Measurements from ENCODE around the gene SFTPD. TPM values are rescaled to one million over a fixed set of nuclear protein-coding genes. Genes with fewer than 3 reads are reported as not detected.

Gene SFTPD
- total and polyA plus RNA-seq, 2 of the 8 experiments (the other 6 are each of a cell fraction or from before 2014, with no cell fraction given), result 0.21 to 0.54 TPM

DNA sequence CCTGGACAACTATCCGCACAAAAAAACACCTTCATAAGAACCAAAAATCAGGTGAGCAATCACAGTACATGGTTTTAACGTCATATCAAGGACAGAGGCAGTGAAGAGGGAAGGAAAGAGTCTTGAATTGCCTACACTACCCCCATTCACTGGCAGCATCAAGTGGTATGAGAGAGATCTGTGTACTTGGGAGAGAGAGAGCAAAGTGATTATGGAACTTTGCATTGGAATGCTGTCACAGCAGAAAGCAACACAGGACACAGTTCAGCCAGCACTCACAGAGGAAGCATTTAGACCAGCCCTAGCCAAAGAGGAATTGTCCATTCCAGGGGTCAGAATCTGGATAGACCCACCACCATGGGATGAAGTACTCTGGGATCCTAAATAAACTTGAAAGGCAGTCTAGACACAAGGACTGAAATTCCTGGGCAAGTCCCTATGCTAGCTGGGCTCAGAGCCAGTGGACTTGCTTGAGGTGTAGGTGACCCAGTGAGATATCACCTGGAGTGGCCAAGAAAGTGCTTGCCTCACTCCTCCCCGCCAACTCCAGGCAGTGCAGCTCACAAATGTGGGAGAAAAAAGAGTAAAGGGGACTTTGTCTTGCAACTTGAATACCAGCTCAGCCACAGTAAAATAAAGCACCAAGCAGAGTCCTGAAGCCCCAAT, 30.5 kb upstream of the SFTPD start:
- Histone ChIP-seq H2BK5ac (ENCODE audit: low read depth, low read length) (no peak overlapping the region), H3K4me3 (ENCODE audit: extremely low read depth in 1 of 4, insufficient read depth in 2 of 4, low read depth in 3 of 4, low read length in 4 of 4) (no peak overlapping the region), H2AFZ (ENCODE audit: low read length) (no peak overlapping the region), H3K27me3 (replicated peaks in 1 of 4; ENCODE audit: control insufficient read depth in 3 of 4, extremely low read depth in 1 of 4, insufficient read depth in 3 of 4, low read length in 3 of 4) (peaks cover 3 to 21% (median 16%) of the 10 kb centered on the region in 4 experiments), H4K5ac (ENCODE audit: insufficient read length, low read depth, low read length) (no peak overlapping the region), H3K36me3 (ENCODE audit: control insufficient read depth in 2 of 4, insufficient read depth in 4 of 4, low read length in 3 of 4) (no peaks in the 10 kb centered on the region), H2BK15ac (ENCODE audit: low read length) (no peak overlapping the region), H3K18ac (ENCODE audit: extremely low read depth, low read length) (no peak overlapping the region), H3K4me1 (replicated peaks in 1 of 4; ENCODE audit: control insufficient read depth in 3 of 4, insufficient read depth in 4 of 4, low read length in 3 of 4) (peaks cover 0 to 4% (median 2%) of the 10 kb centered on the region in 4 experiments; a peak in 2 of 7 replicates), H3K4me2 (ENCODE audit: insufficient read depth in 1 of 2, low read depth in 2 of 2, low read length in 2 of 2) (no peak overlapping the region), H3K4ac (replicated peaks; ENCODE audit: insufficient read length, low read depth, low read length) (no peak overlapping the region), H3K79me1 (ENCODE audit: low read depth, low read length) (no peaks in the 10 kb centered on the region), H3K14ac (ENCODE audit: insufficient read length) (no peak overlapping the region), H3K56ac (replicated peaks; ENCODE audit: insufficient read length, low read depth, low read length) (no peak overlapping the region), H3K9me3 (ENCODE audit: insufficient read depth in 2 of 2, low read depth in 1 of 2, low read length in 1 of 2) (peaks cover 0 to 9% of the 10 kb centered on the region in 2 experiments; a peak in 2 of 4 replicates), H3K23ac (ENCODE audit: insufficient read length) (no peak overlapping the region), H3K27ac (ENCODE audit: low read depth, low read length) (no peak overlapping the region), H4K8ac (ENCODE audit: extremely low read depth, insufficient read depth, low read length) (no peak overlapping the region), H3K9ac (replicated peaks in 1 of 4; ENCODE audit: extremely low read depth in 1 of 4, low read depth in 3 of 4, low read length in 3 of 4) (no peak overlapping the region), H2AK5ac (ENCODE audit: low read depth, low read length) (no peak overlapping the region), H3K79me2 (ENCODE audit: control insufficient read depth in 1 of 2, insufficient read depth in 2 of 2, low read length in 2 of 2) (no peaks in the 10 kb centered on the region), H2BK12ac (ENCODE audit: low read depth, low read length) (no peak overlapping the region; the same call in 1 of the 2 replicates), H4K20me1 (replicated peaks in 1 of 2; ENCODE audit: control insufficient read depth in 1 of 2, insufficient read depth in 2 of 2, low read length in 2 of 2) (no peaks in the 10 kb centered on the region), H3K23me2 (ENCODE audit: low read depth, low read length) (peaks cover 7% of the 10 kb centered on the region; the same call in 1 of the 2 replicates), H2BK20ac (ENCODE audit: low read length) (no peak overlapping the region), H4K91ac (replicated peaks; ENCODE audit: insufficient read length, low read length) (no peak overlapping the region), H2BK120ac (replicated peaks; ENCODE audit: low read depth, low read length) (no peak overlapping the region)
- TF ChIP-seq SP4 (IDR thresholded peaks at IDR 0.05; ENCODE audit: low read length) (no peak), EGR1 (IDR thresholded peaks at IDR 0.05; ENCODE audit: borderline replicate concordance, low read depth, low read length) (no peak), CTBP2 (IDR thresholded peaks at IDR 0.05; ENCODE audit: borderline replicate concordance, insufficient read depth, insufficient read length, low read length) (no peak), CEBPB (IDR thresholded peaks at IDR 0.05; ENCODE audit: low read depth, low read length) (no peak), CHD2 (IDR thresholded peaks at IDR 0.05; ENCODE audit: low read length) (no peak)
- ChIA-PET CTCF (ENCODE audit: partially characterized antibody) (interaction anchor here (0.7 to 1.3 kb wide), 3 partner anchors 37 to 66 kb away, joined by 3 to 5 read pairs (median 3); no protein-coding TSS in a partner anchor), POLR2A (ENCODE audit: partially characterized antibody) (interaction anchor here (0.6 kb wide), 1 partner anchor 181 kb away, joined by 3 read pairs; no protein-coding TSS in a partner anchor)
- WGBS, 2 experiments (ENCODE audit: extremely low coverage in 1 of 2, insufficient coverage in 1 of 2, insufficient read length in 1 of 2, insufficient replicate concordance in 2 of 2, low coverage in 1 of 2, low lambda C conversion rate in 2 of 2, missing lambda C conversion rate in 1 of 2), result 65% methylated on average over 3 of the region's 3 CpGs; no CpG with 5 or more reads in 1 of the 2 experiments
- no peak for DNase-seq (ENCODE audit: low read depth in 1 of 2, low spot score in 2 of 2)
- FAIRE-seq, result peak; percentile 19
